UCSD-AML1 (cell line): ENCODE measurements around the gene MTARC2.
"Not testable (repeated sequence)": the region's sequence is repeated elsewhere in the genome, so short reads cannot be mapped to it uniquely, and the experiment has no call there.

ENCODE experiments used
- DNase-seq: peaks from one replicate; lab custom pipeline; 2025; ENCODE audit not compliant: unreplicated experiment; lab: John Stamatoyannopoulos, UW

MTARC2 gene

DNA sequence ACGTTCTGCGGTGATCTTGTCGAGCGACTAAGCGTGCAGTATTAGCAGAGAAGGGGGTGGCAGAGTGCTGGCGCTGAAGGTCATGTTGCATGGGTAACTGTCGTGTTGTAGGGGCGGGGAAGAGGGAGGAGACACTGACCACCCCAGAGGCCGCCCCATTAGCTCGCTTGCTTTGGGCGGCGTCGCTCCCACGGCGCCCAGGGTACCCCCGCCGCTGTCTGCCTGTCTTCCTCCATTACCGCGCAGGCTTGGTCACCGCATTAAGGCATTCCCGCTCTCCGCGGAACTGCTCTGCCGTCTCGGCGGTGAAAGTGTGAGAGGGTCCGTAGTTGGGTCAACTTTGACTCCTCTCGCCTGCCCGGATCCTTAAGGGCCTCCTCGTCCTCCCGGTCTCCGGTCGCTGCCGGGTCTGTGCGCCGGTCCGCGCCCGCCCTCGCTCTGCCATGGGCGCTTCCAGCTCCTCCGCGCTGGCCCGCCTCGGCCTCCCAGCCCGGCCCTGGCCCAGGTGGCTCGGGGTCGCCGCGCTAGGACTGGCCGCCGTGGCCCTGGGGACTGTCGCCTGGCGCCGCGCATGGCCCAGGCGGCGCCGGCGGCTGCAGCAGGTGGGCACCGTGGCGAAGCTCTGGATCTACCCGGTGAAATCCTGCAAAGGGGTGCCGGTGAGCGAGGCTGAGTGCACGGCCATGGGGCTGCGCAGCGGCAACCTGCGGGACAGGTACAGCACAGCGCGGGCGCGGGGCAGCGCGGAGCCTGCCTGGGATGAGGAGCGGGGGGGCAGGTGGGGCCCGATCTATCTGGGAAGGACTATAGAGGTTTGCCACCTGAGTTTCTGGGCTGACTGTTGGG is at the start of gene MTARC2:
MTARC2 (plus strand) TSS at position 234 of the 846 bp plus-strand sequence; CDS start at position 444, 210 bp downstream.
- no peak for DNase-seq

DNA sequence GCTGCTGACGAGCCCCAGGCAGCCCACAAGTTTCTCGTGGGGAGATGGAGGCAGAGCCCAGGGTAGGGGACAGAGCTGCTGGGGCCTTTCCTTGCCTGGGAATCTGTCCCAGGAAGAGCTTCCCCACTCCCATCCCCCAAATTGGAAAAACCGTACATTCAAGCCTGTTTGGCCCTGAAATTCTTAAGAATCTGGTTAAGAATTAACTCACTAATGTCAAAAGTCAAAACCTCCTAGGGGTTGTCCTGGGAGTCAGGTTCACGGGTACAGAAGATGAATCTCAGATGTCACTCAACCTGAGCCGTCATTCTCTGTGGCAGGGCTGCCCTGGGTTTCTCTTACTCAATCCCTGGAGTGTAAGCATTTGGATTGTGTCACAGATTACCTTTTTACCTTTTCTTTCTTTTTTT is 49.5 kb upstream of the MTARC2 start:
- no peak for DNase-seq

DNA sequence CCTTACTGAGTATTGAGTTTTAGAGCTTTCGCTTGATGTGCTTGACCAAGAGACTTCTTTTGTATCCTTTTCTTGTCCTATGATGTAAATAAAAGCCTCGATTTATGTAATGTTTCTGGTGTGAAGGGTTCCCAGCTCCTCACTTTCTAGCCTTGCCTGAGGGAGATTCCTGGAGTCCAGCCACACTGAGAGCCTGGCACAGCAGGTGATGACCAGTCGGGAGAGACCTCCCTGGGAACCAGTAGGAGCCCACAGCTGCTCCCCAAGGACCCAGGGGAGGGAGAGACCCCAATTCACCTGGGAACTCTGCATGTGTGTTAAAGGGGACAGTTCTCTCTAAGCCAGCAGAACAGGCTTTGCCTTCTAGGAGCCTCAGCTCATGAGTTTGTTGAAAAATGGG is 49.1 kb upstream of the MTARC2 start:
- DNase-seq = no peak

DNA sequence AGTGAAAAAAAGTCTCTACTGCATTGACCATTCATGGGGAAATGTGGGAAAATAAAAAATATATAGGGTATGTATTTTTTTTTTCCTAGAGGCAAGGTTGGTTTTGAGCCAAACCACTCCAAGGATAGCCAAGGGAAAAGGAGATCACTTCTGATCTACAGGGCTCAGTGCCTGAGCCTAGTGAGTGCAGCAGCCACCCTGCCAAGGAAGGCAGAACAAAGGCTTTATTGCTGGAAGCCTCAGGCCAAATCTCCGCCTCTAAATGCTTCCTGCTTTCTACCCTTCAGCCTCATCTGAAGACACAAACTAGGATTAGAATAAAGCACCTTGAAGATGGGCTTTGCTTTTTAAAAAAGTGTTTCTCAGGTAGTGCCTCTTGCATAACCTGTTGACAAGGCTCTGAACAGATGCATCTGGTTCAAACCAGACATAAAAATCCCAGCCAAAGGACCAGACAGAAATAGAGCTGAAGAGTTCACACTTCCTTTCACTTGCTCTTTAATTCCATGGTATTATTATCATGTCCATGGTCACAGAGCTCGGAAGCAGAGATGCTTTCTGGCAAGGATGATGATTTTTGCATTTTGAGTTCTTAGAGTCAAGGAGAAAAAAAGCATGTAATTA is 47.5 kb upstream of the MTARC2 start:
- DNase-seq = no peak

DNA sequence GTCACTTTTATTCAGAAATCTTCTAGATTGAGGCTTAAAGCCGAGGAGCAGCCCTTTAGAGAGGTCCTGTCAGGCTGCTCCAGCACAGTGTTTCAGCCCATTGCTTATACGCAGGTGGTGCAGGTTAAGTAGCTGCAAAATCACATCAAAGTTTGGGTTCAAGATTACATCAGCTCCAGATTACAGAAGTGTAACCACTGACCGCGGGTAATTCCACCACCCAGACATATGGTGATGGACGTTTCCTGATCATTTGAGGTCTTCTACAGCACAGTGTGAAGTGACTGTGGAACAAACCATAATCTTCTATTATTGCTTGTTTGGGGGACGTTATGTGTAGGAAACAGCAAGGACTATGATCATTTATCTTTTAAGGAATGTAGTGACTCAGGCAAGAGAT is 46.1 kb upstream of the MTARC2 start:
- DNase-seq = no peak

DNA sequence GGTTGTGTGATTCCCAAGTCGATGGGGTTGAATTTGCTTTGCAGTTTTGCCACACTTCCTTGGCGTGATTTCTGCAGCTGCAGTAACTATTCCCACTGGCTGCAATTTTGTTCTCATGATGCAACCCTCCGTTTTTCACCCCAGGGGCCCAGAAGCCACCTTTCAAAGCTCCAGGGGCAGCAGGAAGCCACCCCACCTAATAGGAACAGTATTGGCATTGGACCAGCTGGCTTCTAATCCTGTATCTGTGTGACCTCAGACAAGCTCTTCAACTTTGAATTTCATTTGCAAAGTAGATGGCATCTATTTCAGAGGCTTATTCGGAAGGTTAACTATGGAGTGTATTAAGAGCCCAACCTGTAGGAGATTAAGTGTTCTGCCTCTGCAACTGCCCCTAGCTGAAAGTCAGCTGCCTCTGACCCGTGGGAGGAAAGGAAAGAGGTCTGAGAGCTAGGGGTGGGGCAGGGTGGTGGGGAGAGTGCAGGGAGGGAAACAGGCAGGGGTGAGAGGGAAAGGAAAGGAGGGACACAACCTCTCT is 45.3 kb upstream of the MTARC2 start:
- no peak for DNase-seq

DNA sequence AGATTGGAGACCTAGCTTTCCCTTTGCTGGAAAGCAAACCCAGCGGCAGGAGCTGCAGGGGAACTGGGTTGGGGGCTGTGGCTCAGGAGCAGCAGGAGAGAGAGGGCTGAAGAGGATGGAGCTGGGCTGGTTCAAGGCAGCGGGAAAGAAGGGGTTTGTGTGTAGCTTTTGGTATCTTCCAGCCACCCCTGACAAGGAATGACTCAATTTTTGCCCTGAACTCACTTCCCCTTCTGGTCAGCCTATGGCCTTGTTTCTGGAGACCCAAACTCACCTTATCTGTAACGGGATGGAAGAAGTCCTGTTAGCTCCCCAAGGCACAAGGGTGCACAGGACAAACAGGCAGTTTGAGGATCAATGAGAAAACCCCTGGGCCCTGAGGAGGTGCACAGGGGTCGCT is 44.8 kb upstream of the MTARC2 start:
- DNase-seq = no peak

DNA sequence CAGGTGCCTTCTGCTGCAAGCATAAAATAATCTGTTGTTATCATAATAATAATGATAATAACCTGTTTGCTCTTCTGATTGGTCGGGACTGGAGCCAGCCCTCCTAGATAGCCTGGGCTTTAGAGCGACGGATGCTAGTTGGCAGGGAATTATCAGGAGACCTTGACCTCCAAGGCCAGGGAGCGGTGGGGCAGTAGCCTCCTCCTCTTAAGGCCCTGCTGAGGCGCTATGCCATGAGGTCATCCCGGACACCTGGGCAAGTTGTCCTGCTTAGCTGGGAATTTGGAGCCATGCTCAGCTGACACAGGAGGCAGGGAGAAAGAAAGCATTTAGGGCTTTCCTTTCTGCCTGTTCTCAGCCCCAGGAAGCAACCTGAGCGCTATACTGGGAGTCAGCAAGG is 42.3 kb upstream of the MTARC2 start:
- no peak for DNase-seq

DNA sequence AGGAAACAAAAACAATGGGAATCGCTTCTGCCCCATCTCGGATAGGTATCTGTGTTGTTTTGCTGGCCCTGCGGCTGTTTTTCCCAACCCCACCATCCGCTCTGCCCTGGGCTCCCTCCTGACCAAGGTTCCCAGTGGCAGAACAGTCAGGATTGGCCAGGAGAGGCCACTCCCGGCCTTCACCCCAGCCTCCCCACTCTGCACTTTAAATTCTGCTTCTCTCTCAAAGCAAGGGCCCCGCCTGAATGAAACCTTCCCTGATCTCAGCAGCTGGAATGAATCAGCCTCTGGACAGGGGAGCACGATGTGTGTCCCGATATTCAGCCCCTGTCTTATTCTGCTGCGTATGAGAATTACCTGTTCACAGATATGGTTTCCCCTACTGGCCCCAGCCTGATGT is 41.6 kb upstream of the MTARC2 start:
- DNase-seq = no peak

DNA sequence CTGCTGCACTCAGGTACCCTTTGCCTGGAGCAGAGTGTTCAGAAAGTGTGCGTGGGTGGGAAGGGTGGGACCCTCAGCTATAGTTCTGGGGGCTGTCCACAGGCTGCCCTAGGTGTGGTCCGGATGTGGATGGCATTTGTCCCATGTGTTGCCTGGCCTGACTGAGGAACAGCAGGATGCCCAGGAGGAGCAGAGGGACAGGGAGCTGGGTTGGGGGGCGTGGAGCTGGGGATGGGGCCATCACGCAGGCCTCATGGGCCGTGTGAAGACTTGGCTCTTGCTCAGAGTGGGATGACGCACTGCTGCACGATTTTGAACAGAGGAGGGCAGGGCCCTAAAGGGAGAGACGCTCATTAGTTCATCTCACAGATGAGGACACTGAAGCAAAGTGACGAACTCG is 41.0 kb upstream of the MTARC2 start:
- DNase-seq = no peak

DNA sequence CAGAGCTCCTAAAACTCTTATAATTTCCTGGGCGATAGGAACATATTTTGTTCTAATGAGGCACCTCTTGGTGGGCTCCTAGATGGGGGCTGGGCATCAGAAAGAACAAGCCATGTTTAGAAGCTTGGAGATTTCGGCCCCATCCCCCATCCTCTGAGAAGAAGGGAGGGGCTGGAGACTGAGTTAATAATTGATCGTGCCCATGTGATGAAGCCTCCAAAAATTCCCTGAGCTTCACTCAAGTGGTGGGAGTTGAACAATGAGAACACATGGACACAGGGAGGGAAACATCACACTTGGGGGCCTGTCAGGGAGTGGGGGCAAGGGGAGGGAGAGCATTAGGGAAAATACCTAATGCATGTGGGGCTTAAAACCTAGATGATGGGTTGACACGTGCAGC is 39.9 kb upstream of the MTARC2 start:
- no peak for DNase-seq

DNA sequence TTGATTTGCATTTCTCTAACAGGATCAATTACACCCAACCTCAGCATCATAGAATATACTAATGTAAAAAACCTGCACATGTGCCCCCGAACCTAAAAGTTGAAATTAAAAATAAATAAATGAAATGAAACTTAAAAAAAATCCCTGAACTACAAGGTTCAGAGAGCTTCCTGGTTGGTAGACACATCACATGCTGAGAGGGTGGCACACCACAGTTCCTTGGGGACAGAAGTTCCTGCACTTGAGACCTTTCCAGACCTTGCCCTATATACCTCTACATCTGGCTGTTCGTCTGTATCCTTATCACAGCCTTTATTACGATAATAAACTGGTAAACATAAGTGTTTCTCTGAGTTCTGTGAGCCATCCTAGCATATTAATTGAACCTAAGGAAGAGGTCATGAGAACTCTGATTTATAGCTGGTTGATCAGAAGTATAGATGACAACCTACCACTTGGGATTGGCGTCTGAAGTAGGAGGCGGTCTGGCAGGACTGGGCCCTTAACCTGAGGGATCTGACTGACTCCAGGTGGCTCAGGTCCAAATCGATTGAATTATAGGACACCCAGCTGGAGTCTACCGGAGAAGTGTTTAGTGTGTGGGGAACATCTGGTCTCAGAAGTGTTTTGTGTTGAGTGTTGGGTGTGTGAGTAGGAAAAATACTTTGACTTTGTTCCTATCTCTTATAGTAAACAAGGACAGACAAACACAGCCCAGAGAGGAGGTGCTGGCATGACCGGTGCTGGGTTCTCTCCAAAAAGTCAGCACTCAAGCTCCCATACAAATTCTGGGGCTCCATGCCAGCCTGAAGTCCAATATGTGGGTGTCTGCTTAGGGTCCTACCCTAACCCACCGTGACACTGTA is 39.0 kb upstream of the MTARC2 start:
- no peak for DNase-seq

DNA sequence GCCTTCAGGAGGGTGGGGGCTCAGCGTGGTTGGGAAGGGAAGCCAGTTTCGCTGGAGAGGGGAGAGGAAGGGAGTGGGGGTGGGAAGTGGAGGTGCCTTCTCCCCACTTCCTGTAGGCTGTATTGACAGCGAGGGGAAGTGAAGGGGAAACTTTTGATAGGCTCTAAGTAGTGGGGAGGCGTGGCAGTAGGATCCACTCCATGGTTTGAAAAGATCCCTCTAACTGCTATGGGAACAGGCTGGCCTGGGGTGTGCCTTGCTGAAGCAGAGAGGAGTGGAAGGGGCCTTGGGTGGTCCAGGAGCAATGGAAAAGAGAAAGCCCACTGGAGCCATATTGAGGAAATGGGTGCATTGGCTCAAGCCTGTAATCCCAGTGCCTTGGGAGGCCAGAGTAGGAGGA is 37.8 kb upstream of the MTARC2 start:
- no peak for DNase-seq

DNA sequence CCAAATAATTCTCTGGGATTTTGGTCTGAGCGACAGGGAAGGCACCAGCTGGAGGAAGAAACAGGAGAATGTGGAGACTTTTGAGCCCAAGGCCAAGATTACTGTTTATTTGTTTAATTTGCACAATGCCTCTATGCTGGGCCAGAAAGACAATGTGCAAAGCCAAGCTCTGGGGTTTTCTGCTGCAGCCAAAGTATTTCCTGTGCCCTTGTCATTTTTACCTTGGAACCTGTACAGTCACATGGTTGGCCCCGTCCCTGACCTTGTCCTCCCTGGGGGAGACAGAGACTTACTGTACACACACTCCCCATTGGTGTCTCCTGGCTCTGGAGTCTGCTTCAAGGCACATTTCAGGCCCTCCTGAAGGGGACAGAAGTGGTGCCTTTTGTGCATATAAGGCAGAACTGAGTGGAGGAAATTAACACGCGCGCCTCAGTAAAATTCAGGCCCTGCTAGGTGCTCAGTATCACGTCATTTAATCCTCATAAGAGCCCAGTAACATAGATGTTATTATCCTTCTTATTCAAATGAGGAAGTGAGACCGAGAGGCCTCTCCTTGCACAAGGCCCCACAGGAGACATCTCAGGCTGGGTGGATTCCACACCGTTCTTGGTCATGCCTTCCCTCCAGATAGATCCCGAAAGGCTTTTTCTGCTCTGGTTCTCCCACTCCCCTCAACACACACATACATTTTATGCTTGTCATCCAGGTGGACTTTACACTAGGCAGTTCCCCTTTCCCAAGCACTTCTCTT is 36.9 kb upstream of the MTARC2 start:
- no peak for DNase-seq

DNA sequence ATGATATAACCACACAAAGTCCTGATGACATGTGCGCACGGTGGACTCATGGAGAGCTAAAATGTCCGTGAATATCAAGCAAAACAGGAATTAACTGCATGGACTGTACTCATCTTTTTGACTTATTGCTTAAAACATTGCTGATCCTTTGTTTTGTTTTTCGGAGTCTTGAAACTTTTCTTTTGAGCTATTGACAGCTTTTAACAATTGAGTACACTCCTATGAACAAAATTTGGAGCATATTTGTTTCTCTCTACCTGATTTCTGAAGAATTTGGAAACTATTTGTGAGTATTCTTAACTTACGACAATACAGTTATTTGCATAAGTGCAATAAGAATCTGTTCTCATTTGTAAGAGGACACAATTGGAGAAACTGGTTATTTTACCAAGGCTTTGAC is 32.1 kb upstream of the MTARC2 start:
- DNase-seq = not testable (repeated sequence)

DNA sequence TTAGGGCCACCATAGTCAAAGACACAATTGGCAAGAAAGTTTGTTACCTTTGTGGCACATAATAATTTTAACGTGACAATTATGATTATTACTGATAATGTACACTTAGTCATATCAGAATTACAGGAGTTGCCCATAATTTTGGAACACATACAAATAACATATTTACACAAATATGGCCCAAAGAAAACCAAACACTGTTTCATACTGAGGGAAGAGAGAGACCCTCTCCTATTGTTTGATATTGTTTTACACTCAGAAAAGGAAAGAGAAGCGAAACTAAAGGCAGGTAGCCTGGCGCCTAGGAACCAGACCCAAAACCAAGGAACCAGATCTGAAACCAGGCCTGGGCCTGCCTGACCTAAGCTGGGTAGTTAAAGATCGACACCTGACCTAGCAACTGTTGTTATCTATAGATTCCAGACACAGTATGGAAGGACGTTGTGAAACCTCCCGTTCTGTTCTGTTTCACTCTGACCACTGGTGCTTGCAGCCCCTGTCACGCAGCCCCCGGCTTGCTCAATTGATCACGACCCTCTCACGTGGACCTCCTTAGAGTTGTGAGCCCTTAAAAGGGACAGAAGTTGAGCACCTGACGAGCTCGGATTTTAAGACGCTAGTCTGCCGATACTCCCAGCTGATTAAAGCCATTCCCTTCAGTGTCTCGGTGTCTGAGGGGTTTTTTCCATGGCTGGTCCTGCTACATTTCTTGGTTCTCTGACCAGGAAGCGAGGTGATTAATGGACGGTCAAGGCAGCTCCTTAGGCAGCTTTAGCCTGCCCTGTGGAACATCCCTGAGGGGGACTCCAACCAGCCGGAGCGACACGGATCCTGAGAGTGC is 30.1 kb upstream of the MTARC2 start:
- DNase-seq = no peak

DNA sequence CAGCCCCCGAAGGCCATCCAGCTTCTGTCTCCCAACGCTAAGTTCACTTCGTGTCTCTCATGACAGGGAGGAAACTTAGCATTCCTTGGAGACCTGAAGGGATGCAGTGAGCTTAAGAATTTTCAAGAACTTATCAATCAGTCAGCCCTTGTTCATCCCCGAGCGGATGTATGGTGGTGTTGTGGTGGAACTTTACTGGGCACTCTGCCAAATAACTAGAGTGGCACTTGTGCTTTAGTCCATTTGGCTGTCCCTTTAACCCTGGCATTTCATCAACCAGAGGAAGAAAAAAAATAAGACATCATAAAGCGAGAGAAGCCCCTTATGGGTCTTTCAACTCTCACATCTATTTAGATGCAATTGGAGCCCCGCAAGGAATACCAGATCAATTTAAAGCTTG is 26.9 kb upstream of the MTARC2 start:
- DNase-seq = not testable (repeated sequence)

DNA sequence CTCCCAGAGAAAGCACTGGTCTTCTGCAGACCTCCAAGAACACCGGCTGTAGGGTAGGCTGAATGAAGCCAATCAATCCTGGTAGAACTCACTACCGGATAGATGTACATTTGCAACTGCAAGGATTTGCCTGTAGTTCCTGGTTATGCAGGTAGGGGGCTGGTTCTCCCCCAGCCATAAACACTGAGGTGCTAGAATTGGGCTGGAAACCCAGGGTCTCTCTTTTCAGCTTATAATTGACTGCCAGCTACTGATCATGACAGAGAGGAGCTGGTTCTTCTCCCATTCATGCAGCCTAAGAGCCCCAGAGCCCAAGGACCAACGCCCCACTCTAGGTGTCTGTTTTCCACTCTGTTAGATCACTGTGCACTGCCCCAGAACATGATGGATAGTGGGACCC is 21.5 kb upstream of the MTARC2 start:
- no peak for DNase-seq

DNA sequence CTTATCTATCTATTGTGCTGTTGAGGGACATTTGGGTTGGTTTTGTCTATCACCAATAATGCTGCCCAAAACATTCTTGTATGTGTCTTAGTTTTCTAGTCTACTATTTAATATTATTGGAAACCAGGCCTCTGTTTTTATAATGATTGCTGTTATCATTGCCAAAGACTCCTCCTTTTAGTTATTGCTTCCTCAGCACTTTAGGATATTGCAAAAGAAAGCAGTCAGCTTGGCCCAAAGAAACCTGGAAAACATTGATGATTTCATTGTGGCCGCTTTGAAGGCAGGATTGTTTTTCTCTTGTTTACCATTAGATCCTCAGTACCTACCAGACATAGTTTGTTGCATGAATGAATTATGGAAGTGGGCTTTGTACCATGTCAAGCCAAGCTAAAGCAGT is 20.6 kb upstream of the MTARC2 start:
- DNase-seq = no peak

DNA sequence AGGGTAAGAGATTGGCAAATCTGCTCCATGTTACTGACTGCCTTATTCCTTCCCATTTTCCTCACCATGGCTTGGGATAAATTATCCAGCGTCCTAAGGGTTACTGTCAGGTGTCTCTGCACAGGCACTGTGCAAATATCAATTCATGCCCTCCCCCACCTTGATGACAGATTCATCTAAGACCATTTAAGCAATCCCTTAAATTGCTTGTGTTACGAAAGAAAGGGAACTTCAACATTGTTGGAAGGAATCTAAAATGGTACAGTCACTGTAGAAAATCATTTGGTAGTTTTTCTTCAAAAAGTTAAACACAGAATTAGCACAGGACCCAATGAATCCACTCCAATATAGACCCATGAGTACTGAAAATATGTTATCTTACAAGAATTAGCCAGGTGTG is 17.6 kb upstream of the MTARC2 start:
- DNase-seq = no peak
